ENCODE data around the gene GCNA. TPM values are rescaled to one million over a fixed set of nuclear protein-coding genes. Genes with fewer than 3 reads are reported as not detected.

GCNA gene, protein sequence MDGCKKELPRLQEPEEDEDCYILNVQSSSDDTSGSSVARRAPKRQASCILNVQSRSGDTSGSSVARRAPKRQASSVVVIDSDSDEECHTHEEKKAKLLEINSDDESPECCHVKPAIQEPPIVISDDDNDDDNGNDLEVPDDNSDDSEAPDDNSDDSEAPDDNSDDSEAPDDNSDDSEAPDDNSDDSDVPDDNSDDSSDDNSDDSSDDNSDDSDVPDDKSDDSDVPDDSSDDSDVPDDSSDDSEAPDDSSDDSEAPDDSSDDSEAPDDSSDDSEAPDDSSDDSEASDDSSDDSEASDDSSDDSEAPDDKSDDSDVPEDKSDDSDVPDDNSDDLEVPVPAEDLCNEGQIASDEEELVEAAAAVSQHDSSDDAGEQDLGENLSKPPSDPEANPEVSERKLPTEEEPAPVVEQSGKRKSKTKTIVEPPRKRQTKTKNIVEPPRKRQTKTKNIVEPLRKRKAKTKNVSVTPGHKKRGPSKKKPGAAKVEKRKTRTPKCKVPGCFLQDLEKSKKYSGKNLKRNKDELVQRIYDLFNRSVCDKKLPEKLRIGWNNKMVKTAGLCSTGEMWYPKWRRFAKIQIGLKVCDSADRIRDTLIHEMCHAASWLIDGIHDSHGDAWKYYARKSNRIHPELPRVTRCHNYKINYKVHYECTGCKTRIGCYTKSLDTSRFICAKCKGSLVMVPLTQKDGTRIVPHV
- 0.76 to 1.7 TPM (median 1.2 TPM) in 5 replicates for total RNA-seq (2022; extraction: Qiagen RNA extraction; ENCODE audit: low read depth)

DNA sequence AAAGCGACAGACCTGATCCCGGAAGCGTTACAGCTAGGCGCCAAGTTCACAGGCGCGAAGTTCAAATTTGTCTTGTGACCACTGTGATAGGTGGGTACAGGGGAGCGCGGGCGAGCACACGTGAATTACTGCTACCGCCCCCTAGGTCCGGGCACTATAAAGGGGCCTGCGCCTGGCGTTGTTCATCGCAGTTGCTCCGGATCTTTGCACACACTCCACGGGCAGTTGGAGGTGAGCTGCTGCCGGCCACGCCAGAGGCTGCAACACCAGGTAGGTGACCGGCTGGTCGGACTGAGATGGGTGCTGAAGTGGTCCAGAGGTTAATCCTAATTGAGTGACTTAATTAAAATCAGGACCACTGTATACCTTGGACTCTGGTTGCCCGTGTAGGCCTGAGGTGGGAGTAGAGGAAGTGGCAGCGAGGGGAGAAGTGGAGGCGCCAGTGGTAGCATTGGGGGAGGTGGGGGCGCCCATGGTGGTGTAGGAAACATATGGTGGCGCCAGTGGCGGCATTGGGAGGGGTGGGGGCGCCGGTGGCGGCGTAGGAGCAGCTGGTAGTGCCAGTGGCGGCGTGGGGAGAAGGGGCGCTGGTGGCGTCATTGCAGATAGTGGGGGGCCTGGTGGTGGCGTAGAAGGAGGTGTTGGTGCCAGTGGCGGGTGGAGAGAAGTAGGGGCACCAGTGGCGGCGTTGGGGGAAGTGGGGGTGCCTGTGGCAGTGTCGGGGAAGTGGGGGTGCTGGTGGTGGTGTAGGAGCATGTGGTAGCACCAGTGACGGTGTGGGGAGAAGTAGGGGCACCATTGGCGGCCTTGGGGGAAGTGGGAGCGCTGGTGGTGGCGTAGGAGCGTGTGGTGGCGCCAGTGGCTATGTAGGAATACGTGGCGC is at the start of gene GCNA:
Gene GCNA, plus strand, starts transcription at position 185 of the 883 bp plus-strand sequence. CDS start 2,385 bp downstream, outside the sequence.

DNA sequence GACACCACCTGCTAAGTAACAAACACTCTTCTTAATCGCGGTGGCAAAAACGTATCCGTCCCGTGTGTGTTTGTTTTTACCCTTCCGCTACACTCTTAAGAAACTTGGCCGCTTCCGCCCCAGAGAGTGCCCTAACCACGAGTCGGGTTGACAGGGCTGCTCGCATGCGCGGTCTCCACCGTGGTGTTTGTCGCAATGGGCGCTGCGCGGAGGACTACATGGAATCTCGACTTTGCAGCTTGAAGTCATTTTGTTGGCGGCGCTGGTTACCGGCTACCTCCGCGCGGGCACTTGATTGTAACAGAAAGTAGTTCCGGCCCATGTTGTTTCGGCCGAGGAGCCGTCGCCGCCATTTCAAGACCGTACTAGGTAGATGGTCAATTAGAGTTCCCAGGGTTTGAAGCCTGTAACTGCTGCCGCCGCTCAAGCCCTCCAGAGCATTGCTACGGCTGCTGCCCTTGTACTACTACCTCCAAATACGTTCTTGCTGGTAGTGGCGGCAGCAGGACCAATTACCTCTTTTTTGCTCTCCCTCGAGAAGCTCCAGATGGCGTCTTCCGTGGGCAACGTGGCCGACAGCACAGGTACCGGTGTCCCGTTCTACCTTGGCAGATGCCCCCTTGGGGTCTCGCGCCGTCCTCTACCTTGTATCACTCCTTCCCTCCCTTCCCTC is 45.3 kb upstream of the GCNA start, which contains the start of gene OGT:
Gene OGT, plus strand, starts transcription at position 352 of the 673 bp plus-strand sequence. Its CDS starts 196 bp downstream, at position 548.

DNA sequence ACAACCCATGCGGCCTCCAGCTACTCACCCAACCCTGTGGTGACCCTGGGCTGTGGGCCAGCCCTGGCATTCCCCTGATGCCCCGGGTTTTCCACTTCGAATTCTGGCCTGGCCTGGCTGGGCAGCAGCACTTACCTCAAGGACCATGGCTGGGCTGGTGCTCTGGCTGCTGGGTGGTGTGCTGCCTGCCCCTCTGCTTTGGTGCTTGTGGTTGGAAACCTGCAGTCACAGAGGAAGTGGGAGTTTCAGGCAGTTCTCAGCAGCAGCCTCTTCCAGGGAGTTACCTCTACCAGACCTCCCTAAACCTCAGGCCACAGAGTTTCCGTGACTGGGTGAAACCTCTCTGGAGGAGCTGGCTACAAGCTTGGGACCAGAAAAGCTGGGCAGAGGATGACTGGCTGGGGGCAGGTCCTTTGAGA is 40.1 kb downstream of the GCNA start, which contains the start of gene CXCR3:
Gene CXCR3, minus strand, starts transcription at position 209 of the 419 bp plus-strand sequence. Its CDS starts 62 bp downstream, at position 147.

Other genes starting within 250 kb of the GCNA start
- gene TAF1, start 212.1 kb upstream of the GCNA start, total RNA-seq (2022; extraction: Qiagen RNA extraction; ENCODE audit: low read depth): 13.5 to 22.2 TPM (median 16.1 TPM) in 5 replicates
- 30.9 to 51.6 TPM (median 35.7 TPM) in 5 replicates for gene OGT, start 45.3 kb upstream of the GCNA start, total RNA-seq (2022; extraction: Qiagen RNA extraction; ENCODE audit: low read depth)
- 0.09 to 0.11 TPM in 2 of 5 replicates, not detected in the others for gene CXCR3, start 40.1 kb downstream of the GCNA start, total RNA-seq (2022; extraction: Qiagen RNA extraction; ENCODE audit: low read depth)
- gene CXorf49, start 139.8 kb downstream of the GCNA start, total RNA-seq (2022; extraction: Qiagen RNA extraction; ENCODE audit: low read depth): not detected in 5 replicates
- not detected in 5 replicates for gene CXorf49B, start 184.9 kb downstream of the GCNA start, total RNA-seq (2022; extraction: Qiagen RNA extraction; ENCODE audit: low read depth)